AG09319 (cell line): ENCODE measurements around the gene TINAGL1.

Source experiments
- DNase-seq: peaks from one replicate; pipeline ENCODE4 v3.0.0-alpha.2; 2010; ENCODE audit warnings: low read depth; ENCODE audit errors: extremely low read depth
- TF ChIP-seq, protein P1 (sequence below): IDR thresholded peaks from 2 replicates; pipeline ENCODE4 v1.5.1; 2011; ENCODE audit warnings: low read depth, mild to moderate bottlenecking, inconsistent platforms, low read length, moderate library complexity

The TINAGL1 gene, protein sequence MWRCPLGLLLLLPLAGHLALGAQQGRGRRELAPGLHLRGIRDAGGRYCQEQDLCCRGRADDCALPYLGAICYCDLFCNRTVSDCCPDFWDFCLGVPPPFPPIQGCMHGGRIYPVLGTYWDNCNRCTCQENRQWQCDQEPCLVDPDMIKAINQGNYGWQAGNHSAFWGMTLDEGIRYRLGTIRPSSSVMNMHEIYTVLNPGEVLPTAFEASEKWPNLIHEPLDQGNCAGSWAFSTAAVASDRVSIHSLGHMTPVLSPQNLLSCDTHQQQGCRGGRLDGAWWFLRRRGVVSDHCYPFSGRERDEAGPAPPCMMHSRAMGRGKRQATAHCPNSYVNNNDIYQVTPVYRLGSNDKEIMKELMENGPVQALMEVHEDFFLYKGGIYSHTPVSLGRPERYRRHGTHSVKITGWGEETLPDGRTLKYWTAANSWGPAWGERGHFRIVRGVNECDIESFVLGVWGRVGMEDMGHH

GRCh38 chr1:31576201-31576669, at the start of gene TINAGL1:
Gene TINAGL1, plus strand, starts transcription at chr1:31576515. Its CDS starts 634 bp downstream, at chr1:31577149.
- TF ChIP-seq, protein P1, sequence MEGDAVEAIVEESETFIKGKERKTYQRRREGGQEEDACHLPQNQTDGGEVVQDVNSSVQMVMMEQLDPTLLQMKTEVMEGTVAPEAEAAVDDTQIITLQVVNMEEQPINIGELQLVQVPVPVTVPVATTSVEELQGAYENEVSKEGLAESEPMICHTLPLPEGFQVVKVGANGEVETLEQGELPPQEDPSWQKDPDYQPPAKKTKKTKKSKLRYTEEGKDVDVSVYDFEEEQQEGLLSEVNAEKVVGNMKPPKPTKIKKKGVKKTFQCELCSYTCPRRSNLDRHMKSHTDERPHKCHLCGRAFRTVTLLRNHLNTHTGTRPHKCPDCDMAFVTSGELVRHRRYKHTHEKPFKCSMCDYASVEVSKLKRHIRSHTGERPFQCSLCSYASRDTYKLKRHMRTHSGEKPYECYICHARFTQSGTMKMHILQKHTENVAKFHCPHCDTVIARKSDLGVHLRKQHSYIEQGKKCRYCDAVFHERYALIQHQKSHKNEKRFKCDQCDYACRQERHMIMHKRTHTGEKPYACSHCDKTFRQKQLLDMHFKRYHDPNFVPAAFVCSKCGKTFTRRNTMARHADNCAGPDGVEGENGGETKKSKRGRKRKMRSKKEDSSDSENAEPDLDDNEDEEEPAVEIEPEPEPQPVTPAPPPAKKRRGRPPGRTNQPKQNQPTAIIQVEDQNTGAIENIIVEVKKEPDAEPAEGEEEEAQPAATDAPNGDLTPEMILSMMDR: no peak
- DNase-seq: no peak

DNA sequence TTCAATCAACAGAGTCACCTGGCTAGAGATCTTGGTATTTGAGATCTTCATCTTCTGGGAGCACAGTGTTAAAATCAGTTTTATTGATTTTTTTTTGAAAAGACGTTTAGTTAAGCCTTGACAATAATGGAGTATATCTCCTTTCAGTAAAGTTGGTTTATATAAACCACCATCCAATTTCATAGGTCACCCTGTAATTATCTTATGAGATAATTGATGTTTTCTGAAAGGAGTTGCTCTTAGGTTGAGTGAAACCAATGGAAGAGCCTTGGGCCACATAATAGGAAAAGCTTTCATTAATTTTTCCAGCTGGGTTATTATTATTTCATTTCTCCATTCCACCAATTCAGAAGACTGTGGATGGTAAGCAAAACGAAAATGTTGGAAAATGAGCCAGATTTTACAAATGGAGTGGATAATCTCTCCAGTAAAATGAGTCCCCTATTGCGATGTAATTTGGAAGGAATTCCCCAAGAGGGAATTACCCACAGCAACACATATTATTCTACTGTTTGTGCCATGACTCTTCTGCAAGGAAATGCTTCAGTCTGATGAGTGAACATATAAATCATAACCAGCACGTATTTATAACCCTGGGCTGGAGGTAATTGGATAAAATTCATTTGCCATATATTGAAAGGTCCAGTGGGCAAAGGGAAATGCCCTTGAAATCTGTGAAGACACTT, 46.2 kb upstream of the TINAGL1 start:
- TF ChIP-seq, protein P1: no peak
- no peak for DNase-seq

DNA sequence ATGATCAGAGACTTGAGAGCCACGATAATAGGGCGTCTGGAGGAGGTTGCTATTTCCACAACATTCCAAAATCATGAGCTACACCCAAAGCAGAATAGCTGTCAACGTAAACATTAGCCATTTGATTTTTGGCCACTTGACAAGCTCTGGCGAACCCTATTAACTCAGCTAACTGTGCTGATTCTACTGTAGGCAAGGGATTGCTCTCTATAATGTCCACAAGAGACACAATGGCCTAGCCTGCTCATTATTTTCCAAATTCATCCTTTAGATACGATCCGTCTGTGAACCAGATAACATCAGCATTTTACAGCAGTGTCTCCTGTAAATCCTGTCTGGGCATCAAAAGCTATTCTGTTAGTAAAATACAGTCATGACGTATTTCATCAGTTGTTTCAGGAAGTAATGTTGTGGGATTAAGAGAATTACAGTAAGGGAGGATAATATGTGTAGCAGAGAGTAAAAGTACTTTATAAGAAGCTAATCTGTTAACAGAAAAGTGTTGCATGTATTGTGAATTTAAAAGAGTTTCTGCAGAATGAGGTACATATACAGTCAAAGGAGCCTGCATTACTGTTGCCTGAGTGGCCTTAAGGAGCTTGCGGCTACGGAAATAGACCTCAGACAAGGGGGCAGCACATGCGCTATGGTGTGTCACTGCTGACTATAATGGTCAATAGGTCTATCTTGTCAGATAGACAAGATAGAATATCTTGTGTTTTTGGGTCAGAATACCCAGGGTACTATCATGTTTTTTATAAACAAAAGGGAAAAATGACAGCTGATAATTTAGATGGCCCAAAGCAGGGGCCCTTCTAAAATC, 44.9 kb upstream of the TINAGL1 start:
- TF ChIP-seq, protein P1: no peak
- DNase-seq: no peak

- no peak for DNase-seq
- TF ChIP-seq, protein P1: no peak
Measured at GRCh38 chr1:31532173-31532572, 44.1 kb upstream of the TINAGL1 start.

GRCh38 chr1:31535561-31535960, 40.8 kb upstream of the TINAGL1 start:
- DNase-seq: no peak
- TF ChIP-seq, protein P1: no peak

- no peak for DNase-seq
- TF ChIP-seq, protein P1: no peak
Measured at GRCh38 chr1:31539329-31539728, 37.0 kb upstream of the TINAGL1 start.
